Measurements from ENCODE around the gene TAF11L5.
"Not testable (repeated sequence)": the region's sequence is repeated elsewhere in the genome, so short reads cannot be mapped to it uniquely, and the experiment has no call there.

Gene TAF11L5

GRCh38 chr5:17497446-17497845, 27.6 kb upstream of the TAF11L5 start:
- FAIRE-seq (no peak), DNase-seq (ENCODE audit: insufficient read length, low spot score) (no peak)
- TF ChIP-seq, protein P1, sequence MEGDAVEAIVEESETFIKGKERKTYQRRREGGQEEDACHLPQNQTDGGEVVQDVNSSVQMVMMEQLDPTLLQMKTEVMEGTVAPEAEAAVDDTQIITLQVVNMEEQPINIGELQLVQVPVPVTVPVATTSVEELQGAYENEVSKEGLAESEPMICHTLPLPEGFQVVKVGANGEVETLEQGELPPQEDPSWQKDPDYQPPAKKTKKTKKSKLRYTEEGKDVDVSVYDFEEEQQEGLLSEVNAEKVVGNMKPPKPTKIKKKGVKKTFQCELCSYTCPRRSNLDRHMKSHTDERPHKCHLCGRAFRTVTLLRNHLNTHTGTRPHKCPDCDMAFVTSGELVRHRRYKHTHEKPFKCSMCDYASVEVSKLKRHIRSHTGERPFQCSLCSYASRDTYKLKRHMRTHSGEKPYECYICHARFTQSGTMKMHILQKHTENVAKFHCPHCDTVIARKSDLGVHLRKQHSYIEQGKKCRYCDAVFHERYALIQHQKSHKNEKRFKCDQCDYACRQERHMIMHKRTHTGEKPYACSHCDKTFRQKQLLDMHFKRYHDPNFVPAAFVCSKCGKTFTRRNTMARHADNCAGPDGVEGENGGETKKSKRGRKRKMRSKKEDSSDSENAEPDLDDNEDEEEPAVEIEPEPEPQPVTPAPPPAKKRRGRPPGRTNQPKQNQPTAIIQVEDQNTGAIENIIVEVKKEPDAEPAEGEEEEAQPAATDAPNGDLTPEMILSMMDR (IDR thresholded peaks at IDR 0.05; ENCODE audit: insufficient read depth, missing control alignments) = no peak

GRCh38 chr5:17497931-17498330, 27.1 kb upstream of the TAF11L5 start, which contains the start of gene TAF11L2:
Gene TAF11L2 (plus strand): TSS chr5:17498231.
- DNase-seq (ENCODE audit: insufficient read length, low spot score); FAIRE-seq: not testable (repeated sequence)

DNA sequence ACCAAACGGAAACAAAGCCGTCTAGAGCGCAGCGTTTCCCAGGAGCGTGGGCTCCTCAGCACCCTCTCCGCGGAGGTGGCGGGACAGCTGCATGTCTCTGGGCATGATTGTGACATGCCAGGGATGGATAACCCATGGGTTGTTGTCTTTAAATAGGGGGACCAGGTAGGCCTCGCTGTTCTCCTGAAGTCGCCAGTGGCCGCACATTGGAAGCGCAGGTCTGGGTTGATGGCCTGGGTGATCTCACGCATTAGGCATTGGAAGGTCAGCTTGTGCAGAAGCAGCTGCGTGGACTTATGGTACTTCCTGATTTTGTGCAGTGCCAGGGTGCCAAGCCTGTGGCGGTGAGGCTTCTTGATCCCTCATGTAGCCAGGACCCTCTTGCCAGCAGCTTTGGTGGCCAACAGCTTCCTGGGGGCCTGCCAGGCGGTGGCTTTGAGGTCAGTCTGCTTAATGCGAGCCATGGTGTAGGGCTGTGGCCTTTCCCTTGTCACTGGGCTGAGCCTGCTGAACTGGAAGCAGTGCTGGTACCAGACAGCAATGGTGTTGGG, 13.2 kb upstream of the TAF11L5 start:
- DNase-seq (ENCODE audit: insufficient read length, low spot score) = no peak
- TF ChIP-seq, protein P1 (IDR thresholded peaks at IDR 0.05; ENCODE audit: insufficient read depth, missing control alignments) = no peak
- no peak for FAIRE-seq

DNA sequence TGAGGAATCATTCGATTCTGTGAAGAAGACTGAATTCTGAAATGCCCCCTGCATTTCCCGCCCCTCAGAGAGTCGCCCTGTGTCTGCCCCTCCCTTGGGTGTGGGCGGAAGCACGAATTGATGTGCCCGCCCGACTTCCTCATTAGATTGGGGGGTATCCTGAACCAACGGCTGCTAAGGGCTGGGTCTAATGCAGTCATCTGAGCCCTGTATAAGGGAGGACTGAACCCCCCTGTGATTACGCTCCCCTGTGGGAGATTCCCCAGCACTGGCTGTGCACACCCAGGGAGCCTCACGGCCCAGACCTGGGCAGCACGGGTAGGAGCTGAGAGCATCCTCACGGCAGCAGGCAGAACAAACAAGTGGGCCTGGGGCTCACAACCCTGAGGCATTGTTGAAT, 7.5 kb upstream of the TAF11L5 start:
- DNase-seq (ENCODE audit: insufficient read length, low spot score); FAIRE-seq: not testable (repeated sequence)

- not testable (repeated sequence) for DNase-seq (ENCODE audit: insufficient read length, low spot score); FAIRE-seq
These were observed 7.0 kb upstream of the TAF11L5 start, which contains the start of gene TAF11L3 for GRCh38 chr5:17518067-17518466. Gene TAF11L3 (plus strand): TSS chr5:17518367.

GRCh38 chr5:17519508-17519907, 5.5 kb upstream of the TAF11L5 start:
- DNase-seq (ENCODE audit: insufficient read length, low spot score); FAIRE-seq: not testable (repeated sequence)

GRCh38 chr5:17521501-17521900, 3.5 kb upstream of the TAF11L5 start, which contains the start of gene TAF11L4:
Gene TAF11L4 (plus strand): TSS chr5:17521801.
- DNase-seq (ENCODE audit: insufficient read length, low spot score); FAIRE-seq: not testable (repeated sequence)

GRCh38 chr5:17526504-17526903, 1.5 kb downstream of the TAF11L5 start:
- not testable (repeated sequence) for FAIRE-seq; DNase-seq (ENCODE audit: insufficient read length, low spot score)

DNA sequence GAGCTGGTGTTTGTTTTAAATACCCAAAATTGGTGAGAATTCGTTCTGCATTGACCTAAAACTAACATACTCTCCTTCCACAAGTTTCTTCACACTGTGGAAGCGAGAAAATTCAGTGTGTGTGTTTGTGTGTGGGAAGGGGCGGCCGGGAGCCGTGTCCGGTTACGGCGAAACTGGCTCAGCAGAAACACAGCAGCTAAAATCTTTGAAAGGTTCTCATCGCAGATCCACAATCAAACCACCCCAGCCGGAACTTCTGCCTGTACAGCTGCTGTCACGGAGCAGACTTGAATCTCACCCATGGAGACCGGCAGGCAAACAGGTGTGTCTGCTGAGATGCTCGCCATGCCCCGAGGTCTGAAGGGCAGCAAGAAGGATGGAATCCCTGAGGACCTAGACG, 3.3 kb downstream of the TAF11L5 start, which contains the start of gene TAF11L6:
TSS of gene TAF11L6 (plus strand) at position 301 of the 400 bp plus-strand sequence.
- not testable (repeated sequence) for DNase-seq (ENCODE audit: insufficient read length, low spot score); FAIRE-seq

All from D721Med (cell line).